Stimulated activated CD8-positive, alpha-beta memory T cell treated with anti-CD3 and anti-CD28 coated beads, Interleukin-7, amount 100 ng/mL, for 1 hour (primary cell): Measurements from ENCODE around the gene FILIP1.

Experiments used
- DNase-seq, 2 donors: peaks; one replicate each; pipeline ENCODE4 v3.0.0-alpha.2; 2020; ENCODE audit warnings: low read depth in 2 of 2

FILIP1 gene

GRCh38 chr6:75344021-75344420, 149.6 kb downstream of the FILIP1 start:
- no peak for DNase-seq

- no peak for DNase-seq
Observed at GRCh38 chr6:75337835-75338580, 155.6 kb downstream of the FILIP1 start.

- DNase-seq = no peak
Observed at GRCh38 chr6:75334266-75335040, 159.1 kb downstream of the FILIP1 start.

- DNase-seq = no peak
Observed at GRCh38 chr6:75333676-75334200, 159.9 kb downstream of the FILIP1 start.

GRCh38 chr6:75331151-75331550, 162.4 kb downstream of the FILIP1 start:
- no peak for DNase-seq

- no peak for DNase-seq
Observed at GRCh38 chr6:75329703-75330102, 163.9 kb downstream of the FILIP1 start.

GRCh38 chr6:75327807-75328206, 165.8 kb downstream of the FILIP1 start:
- DNase-seq = no peak

- no peak for DNase-seq
Observed at GRCh38 chr6:75326557-75327258, 166.9 kb downstream of the FILIP1 start.

- no peak for DNase-seq
Observed at GRCh38 chr6:75318900-75319299, 174.7 kb downstream of the FILIP1 start.

GRCh38 chr6:75317503-75318206, 175.9 kb downstream of the FILIP1 start:
- no peak for DNase-seq

- no peak for DNase-seq
Observed at GRCh38 chr6:75315978-75316377, 177.6 kb downstream of the FILIP1 start.

- no peak for DNase-seq
Observed at GRCh38 chr6:75308250-75308988, 185.2 kb downstream of the FILIP1 start.

- DNase-seq = no peak
Observed at GRCh38 chr6:75307364-75308004, 186.1 kb downstream of the FILIP1 start.

- DNase-seq = no peak
Observed at GRCh38 chr6:75306064-75306463, 187.5 kb downstream of the FILIP1 start.

GRCh38 chr6:75305573-75305972, 188.0 kb downstream of the FILIP1 start:
- no peak for DNase-seq

GRCh38 chr6:75302280-75302679, 191.3 kb downstream of the FILIP1 start:
- DNase-seq = no peak

- no peak for DNase-seq
Observed at GRCh38 chr6:75301537-75301936, 192.1 kb downstream of the FILIP1 start.

- DNase-seq = no peak
Observed at GRCh38 chr6:75301088-75301487, 192.5 kb downstream of the FILIP1 start.

GRCh38 chr6:75300531-75300855, 193.1 kb downstream of the FILIP1 start:
- DNase-seq = no peak

- DNase-seq = no peak
Observed at GRCh38 chr6:75299801-75300530, 193.6 kb downstream of the FILIP1 start.
